Uterus (tissue), 2 donors: ENCODE results near the gene TMEM117.

Source experiments
- POLR2A ChIP-seq, 2 donors: fragments of 450-650 bp; IDR thresholded peaks; one replicate each; pipeline ENCODE4 v1.6.1; 2016; ENCODE audit warnings: antibody characterized with exemption in 2 of 2, mild to moderate bottlenecking in 1 of 2, moderate library complexity in 1 of 2
- TF ChIP-seq, protein P1 (sequence below), 4 experiments: fragments of 200-600 bp in 2 of 4; fragments of 450-650 bp in 2 of 4; sonication (generic) in 2 of 4; IDR thresholded peaks; one replicate each; pipeline ENCODE4 v1.5.1; 2016 to 2019; ENCODE audit warnings: antibody characterized with exemption in 4 of 4, mild to moderate bottlenecking in 2 of 4, moderate library complexity in 1 of 4

DNA sequence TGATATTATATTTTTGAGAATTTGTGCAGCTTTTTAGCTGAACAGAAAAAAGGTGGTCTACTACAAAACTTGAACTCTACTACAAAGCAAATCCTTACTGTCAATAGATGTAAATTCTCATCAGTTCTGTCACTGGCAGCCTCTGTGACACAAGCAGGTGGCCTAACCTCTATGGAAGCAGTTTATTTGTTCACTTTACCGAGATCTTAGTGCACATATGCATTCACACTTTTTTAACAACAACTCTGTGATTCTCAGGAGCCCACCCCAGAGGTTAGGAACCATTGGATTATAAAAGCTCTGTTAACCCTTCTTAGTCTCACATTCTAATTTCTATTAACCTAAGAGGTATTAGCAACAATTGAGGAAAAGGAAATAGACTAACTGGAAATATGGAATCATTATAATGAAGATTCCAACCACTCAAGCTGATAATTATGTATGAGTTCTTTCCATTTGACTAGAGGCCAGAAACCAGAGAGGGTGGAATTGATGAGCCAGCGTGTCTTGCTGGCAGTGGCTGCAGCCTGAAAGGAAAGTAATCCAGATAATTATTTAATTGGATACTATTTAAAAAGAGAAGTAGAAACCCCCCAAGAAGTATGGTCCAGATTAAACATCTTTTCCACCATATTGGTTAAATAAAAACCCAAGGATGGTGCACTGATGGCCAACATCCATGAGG is 451.1 kb downstream of the TMEM117 start:
- no peak for TF ChIP-seq POLR2A (IDR thresholded peaks at IDR 0.05)
- TF ChIP-seq, protein P1, sequence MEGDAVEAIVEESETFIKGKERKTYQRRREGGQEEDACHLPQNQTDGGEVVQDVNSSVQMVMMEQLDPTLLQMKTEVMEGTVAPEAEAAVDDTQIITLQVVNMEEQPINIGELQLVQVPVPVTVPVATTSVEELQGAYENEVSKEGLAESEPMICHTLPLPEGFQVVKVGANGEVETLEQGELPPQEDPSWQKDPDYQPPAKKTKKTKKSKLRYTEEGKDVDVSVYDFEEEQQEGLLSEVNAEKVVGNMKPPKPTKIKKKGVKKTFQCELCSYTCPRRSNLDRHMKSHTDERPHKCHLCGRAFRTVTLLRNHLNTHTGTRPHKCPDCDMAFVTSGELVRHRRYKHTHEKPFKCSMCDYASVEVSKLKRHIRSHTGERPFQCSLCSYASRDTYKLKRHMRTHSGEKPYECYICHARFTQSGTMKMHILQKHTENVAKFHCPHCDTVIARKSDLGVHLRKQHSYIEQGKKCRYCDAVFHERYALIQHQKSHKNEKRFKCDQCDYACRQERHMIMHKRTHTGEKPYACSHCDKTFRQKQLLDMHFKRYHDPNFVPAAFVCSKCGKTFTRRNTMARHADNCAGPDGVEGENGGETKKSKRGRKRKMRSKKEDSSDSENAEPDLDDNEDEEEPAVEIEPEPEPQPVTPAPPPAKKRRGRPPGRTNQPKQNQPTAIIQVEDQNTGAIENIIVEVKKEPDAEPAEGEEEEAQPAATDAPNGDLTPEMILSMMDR (IDR thresholded peaks at IDR 0.05): no peak
